Measurements from ENCODE around the gene ONECUT3. TPM values are rescaled to one million over a fixed set of nuclear protein-coding genes. Genes with fewer than 3 reads are reported as not detected.

ONECUT3 gene
- total RNA-seq, 6 experiments from 2014 or later: not detected

DNA sequence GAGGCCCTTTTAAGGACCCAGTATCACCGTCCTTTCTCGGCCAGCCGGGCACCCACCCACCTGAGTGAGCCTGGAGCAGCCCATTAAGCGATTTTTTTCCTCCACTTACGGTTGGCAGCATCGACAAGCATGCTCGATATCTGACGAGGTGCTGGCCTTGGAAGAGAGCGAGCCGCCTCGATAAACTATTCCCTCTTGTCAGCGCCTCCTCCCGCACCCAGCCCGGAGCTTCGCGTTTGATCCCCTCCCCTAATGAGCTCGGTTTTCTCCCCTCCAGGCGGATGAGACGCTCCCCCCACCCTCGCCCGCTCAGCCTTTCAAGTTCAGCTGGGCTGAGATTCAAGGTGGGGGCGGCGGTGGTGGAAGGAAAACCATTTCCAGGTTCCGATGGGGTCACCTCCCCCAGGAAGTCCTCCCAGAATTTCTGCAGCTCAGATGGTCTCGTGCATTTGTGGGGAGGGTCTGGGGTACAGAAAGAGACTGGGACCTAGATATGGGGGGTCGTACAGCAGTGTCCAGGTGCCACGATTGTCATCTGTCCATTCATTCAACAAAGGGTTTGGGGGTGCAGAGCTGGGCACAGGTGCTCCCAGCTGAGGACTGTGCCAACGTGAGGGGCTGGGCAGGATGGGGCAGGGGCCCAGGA, 18.9 kb upstream of the ONECUT3 start:
- TF ChIP-seq, protein P1, sequence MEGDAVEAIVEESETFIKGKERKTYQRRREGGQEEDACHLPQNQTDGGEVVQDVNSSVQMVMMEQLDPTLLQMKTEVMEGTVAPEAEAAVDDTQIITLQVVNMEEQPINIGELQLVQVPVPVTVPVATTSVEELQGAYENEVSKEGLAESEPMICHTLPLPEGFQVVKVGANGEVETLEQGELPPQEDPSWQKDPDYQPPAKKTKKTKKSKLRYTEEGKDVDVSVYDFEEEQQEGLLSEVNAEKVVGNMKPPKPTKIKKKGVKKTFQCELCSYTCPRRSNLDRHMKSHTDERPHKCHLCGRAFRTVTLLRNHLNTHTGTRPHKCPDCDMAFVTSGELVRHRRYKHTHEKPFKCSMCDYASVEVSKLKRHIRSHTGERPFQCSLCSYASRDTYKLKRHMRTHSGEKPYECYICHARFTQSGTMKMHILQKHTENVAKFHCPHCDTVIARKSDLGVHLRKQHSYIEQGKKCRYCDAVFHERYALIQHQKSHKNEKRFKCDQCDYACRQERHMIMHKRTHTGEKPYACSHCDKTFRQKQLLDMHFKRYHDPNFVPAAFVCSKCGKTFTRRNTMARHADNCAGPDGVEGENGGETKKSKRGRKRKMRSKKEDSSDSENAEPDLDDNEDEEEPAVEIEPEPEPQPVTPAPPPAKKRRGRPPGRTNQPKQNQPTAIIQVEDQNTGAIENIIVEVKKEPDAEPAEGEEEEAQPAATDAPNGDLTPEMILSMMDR (IDR thresholded peaks at IDR 0.05): no peak
- no peak overlapping the region for H3K4me3 Mint-ChIP-seq
- peaks cover 48% of the 10 kb centered on the region for H3K27me3 Mint-ChIP-seq (ENCODE audit: insufficient read depth)
- no peak overlapping the region for H3K27ac Mint-ChIP-seq
- H3K9me3 Mint-ChIP-seq: peaks cover under 1% of the 10 kb centered on the region; the same call in 1 of the 2 replicates
- H3K4me1 Mint-ChIP-seq (ENCODE audit: low read depth): no peaks in the 10 kb centered on the region
- no peaks in the 10 kb centered on the region for H3K36me3 Mint-ChIP-seq (ENCODE audit: low read depth)
- DNase-seq: no peak

DNA sequence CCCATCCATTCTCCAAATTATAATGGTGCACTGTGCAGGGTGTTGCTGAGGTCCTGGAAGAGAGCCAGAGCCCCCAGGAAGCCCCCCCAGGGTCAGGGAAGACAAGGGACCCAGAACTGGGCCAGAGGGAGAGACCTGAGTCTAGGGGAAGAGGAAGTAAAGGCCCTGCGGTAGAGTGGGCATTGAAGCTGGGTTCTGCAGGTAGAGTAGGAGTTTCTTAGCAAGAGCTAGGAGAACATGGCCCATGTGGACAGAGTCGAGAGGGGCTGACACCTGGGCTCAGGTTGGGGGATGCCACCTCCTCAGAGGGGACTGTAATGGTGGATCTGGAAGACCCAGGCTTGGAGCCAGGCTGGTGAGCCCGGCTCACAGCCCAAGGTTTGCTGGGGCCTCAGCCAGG, 17.0 kb upstream of the ONECUT3 start:
- H3K27me3 Mint-ChIP-seq (ENCODE audit: insufficient read depth): peaks cover 60% of the 10 kb centered on the region
- no peak for DNase-seq
- H3K9me3 Mint-ChIP-seq: peaks cover 8% of the 10 kb centered on the region; the same call in 1 of the 2 replicates

GRCh38 chr19:1736927-1737326, 16.4 kb upstream of the ONECUT3 start:
- H3K9me3 Mint-ChIP-seq: peaks cover 8% of the 10 kb centered on the region; the same call in 1 of the 2 replicates
- H3K4me1 Mint-ChIP-seq (ENCODE audit: low read depth): no peaks in the 10 kb centered on the region
- TF ChIP-seq, protein P1 (IDR thresholded peaks at IDR 0.05): no peak
- peaks cover 5% of the 10 kb centered on the region; the same call in 1 of the 2 replicates for H3K36me3 Mint-ChIP-seq (ENCODE audit: low read depth)
- H3K4me3 Mint-ChIP-seq: no peak overlapping the region
- peaks cover 60% of the 10 kb centered on the region for H3K27me3 Mint-ChIP-seq (ENCODE audit: insufficient read depth)
- H3K27ac Mint-ChIP-seq: no peak overlapping the region
- DNase-seq: no peak

More for the DNA sequence above, 17.0 kb upstream of the ONECUT3 start:
- TF ChIP-seq, protein P1 (IDR thresholded peaks at IDR 0.05): no peak
- Mint-ChIP-seq H3K4me1 (ENCODE audit: low read depth) (no peaks in the 10 kb centered on the region), H3K36me3 (ENCODE audit: low read depth) (peaks cover 5% of the 10 kb centered on the region; the same call in 1 of the 2 replicates), H3K27ac (no peak overlapping the region), H3K4me3 (no peak overlapping the region)

GRCh38 chr19:1739960-1740629, 13.2 kb upstream of the ONECUT3 start:
- peaks cover 8% of the 10 kb centered on the region; the same call in 1 of the 2 replicates for H3K9me3 Mint-ChIP-seq
- TF ChIP-seq, protein P1 (IDR thresholded peaks at IDR 0.05): no peak
- H3K27me3 Mint-ChIP-seq (ENCODE audit: insufficient read depth): peaks cover 42% of the 10 kb centered on the region
- H3K4me1 Mint-ChIP-seq (ENCODE audit: low read depth): no peaks in the 10 kb centered on the region
- no peak overlapping the region for H3K4me3 Mint-ChIP-seq
- peaks cover 5% of the 10 kb centered on the region; the same call in 1 of the 2 replicates for H3K36me3 Mint-ChIP-seq (ENCODE audit: low read depth)
- no peak overlapping the region for H3K27ac Mint-ChIP-seq
- DNase-seq: no peak

- TF ChIP-seq, protein P1 (IDR thresholded peaks at IDR 0.05): no peak
- H3K4me1 Mint-ChIP-seq (ENCODE audit: low read depth): peaks cover 13% of the 10 kb centered on the region
Measured at GRCh38 chr19:1742989-1743696, 10.2 kb upstream of the ONECUT3 start.

More at GRCh38 chr19:1742989-1743696, 10.2 kb upstream of the ONECUT3 start:
- no peak overlapping the region for H3K27ac Mint-ChIP-seq
- no peak for DNase-seq
- H3K4me3 Mint-ChIP-seq: no peak overlapping the region
- H3K9me3 Mint-ChIP-seq: peaks cover 8% of the 10 kb centered on the region; the same call in 1 of the 2 replicates
- peaks cover 5% of the 10 kb centered on the region; the same call in 1 of the 2 replicates for H3K36me3 Mint-ChIP-seq (ENCODE audit: low read depth)
- peaks cover 17% of the 10 kb centered on the region for H3K27me3 Mint-ChIP-seq (ENCODE audit: insufficient read depth)

Data from HFFc6 (cell line).